DND-41 (cell line): ENCODE data around the gene DSCAM.

ENCODE experiments used
- CTCF ChIP-seq: IDR thresholded peaks from 2 replicates; pipeline ENCODE4 v1.5.1; 2012; ENCODE audit warnings: borderline replicate concordance, low read length, moderate library complexity, mild to moderate bottlenecking; ENCODE audit not compliant: poor library complexity, severe bottlenecking; ENCODE audit errors: extremely low read depth
- EZH2 ChIP-seq: IDR thresholded peaks from 3 replicates; pipeline ENCODE4 v1.6.1; 2012; ENCODE audit warnings: borderline replicate concordance, low read depth, mild to moderate bottlenecking, moderate library complexity, low read length, inconsistent platforms; ENCODE audit not compliant: severe bottlenecking

GRCh38 chr21:40672602-40673001 lies 174.4 kb downstream of the DSCAM start:
- TF ChIP-seq CTCF (no peak), EZH2 (no peak)
